NCI-H748 treated with DMSO at 0.1 percent for 48 hours (cell line): ENCODE data around the gene HEPHL1.

Experiments used
- DNase-seq: peaks from one replicate; lab custom pipeline; 2025; lab: John Stamatoyannopoulos, UW

The HEPHL1 gene

DNA sequence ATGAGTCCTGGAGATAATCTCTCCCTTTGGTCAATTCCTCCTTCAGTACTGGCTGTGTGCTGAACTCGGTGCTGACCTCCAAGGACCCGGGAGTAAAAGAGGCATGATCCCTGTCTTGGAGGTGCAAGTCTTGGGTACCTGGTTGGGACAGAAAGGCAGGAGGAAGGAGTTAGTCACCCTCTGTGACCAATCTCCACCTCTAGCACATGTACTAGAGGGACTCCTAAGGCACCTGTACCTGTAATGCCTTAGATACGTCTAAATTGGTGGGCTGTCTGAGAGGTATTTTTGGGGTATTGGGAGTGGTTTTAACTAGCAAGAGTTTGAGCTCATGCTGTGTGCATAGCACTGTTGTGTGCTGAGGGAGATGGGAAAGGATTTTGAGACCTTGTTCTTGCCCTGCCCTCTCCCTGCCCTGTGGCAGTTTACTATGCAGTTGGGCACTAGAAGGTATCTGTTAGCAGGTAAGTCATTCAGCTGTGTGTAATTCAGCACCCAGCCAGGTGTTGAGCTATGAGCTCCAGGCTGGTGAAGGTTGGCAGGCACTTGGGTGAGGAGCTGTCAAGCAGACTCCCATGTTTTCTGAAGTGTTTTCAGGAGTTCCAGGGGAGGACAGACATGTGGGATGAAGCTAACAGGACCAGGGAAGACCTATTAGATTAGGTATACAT, 110.0 kb downstream of the HEPHL1 start:
- DNase-seq = no peak

- DNase-seq = no peak
Measured at GRCh38 chr11:94131718-94132115, 110.6 kb downstream of the HEPHL1 start.

- DNase-seq = no peak
Measured at GRCh38 chr11:94132152-94132558, 111.0 kb downstream of the HEPHL1 start.

GRCh38 chr11:94132823-94133408, 111.8 kb downstream of the HEPHL1 start:
- DNase-seq = no peak

- no peak for DNase-seq
Measured at GRCh38 chr11:94133752-94134151, 112.6 kb downstream of the HEPHL1 start.

GRCh38 chr11:94134651-94135512, 113.7 kb downstream of the HEPHL1 start:
- no peak for DNase-seq

GRCh38 chr11:94139416-94139815, 118.3 kb downstream of the HEPHL1 start:
- no peak for DNase-seq

DNA sequence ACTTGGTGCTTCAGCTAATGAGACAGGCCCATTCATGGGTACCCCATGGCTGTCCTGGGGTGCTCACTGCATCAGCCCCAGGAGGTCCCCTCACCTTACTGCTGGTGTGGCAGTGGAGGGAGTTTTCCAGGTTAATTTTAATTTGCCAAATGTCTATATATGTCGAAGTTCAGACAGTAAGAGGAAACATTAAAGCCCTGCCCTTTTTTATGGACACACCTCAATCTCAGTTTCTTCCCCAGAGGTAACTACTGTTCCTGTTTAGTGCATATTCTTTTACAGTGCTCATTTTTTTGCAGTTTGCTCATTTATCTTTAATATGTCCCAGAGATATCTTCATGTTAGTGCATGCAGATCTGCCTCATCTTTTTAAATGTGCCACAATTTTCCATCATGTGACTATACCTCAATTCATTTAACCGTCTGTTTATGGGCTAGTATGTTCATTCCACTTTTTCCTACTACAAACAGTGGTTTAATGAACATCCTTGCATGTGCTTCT, 119.1 kb downstream of the HEPHL1 start:
- DNase-seq = no peak

DNA sequence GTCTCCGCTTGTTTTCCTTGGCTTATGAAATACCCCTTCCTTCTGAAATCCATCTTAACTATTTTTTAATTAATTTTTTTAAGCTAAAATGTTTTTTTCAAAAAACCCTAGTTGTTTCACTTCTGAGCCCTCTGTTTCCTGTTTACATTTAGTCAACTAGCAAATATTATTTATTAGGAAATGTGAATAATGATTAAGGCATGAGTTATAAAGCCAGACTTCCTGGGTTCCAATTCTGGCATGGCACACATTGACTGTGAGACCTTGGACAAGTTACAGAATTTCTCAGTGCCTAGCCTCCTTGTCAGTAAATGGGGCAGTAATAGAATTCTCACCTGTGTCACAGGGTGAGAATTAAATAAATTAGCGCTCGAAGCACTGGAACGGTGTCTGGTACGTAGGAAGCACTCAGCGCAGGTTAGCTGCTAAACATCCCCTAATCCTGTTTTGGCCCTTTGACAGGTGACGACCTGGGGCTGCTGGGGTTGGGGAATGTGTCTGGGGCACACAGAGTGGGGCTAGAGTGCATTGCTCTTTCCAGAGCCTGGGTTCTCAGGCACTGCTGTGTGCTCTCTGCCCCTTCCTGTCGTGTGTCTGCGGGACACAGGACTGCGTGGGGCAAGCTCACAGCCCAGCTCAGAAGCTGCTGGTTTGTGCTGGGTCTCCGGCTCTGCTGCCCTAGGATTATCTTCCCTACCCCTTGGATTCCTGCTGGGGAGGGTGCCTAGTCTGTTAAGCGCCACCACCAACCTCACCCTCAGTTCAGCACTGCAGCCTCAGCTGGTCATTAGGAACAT, 120.6 kb downstream of the HEPHL1 start:
- no peak for DNase-seq

DNA sequence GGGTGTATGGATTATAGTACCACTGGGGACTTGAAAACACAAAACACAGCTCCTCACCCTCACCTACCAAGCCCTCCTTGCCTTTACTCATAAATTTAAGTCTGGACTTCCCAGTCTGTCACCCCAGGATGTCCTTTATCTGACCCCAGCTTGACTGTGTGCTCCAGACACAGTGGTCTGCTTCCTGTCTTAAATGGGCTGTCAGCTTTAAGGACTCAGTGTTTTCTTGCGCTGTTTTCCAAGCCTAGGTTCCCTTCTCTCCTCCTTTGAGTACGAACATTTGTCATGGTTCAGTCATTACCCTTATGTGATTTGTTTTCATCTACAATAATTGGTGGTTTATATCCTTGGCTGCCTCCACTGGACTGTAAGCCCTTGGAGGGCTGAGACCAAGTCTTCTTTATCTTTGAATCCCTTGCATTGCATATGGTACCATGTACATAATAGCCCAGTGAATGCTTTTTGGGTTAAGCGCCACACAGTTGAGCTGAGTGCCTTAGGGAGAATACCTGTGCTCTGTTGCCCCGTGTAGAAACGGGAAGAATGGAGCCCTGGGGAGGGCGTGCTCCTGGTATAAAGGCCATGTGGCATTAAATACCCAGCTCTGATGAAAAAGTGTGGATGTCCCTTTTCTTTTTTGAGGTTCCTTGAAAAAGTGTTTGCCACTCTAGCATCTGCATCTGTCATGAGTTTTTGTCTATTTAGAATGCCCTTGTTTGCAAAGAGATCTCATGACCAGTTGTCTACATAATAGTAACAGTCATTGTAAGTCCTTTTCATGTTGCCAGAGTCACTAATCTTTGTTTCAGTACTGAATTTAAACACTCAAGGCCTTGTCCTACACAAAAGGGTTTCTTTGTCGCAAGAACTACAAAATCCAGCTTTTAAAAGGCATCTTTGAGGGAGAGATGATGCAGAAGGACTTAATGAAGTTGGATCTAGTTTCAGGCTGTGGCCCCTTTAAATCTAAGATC, 121.4 kb downstream of the HEPHL1 start:
- no peak for DNase-seq

DNA sequence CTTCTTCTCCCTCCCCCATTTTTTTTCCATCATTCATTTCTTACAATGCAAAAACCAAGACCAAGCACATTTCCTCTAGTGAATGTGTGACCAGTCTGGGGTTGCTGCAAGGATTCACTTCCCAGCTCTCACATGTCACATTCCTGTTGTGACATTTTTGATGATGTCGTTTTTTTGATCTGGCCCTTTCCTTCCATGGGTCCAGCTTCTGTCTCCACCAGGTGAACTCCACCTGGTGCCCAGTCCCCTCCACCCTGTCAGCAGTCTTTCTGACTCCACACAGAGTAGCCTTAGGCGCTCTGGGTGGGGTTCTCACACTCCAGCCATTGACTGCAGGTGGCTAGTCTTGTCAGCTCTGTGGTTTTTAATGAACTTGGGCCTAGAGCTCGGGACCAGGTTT, 123.1 kb downstream of the HEPHL1 start:
- no peak for DNase-seq

DNA sequence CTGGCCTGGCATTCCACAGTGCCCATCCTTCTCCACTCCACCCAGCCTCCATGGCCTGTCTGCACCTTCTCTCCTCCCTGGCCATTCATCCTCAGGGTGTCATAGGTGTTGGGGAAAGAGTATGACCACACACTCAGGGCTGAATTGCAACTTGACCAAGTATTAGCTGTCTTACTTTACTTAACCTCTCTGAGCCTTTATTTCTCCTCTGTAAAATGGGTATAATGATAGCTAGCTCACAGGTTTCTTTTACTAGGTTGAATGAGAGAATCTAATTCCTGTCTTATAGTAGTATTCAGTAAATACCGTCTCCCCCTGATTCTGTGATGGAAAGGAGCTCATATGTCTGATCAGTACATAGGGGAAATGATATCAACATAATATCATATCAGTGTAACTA, 123.5 kb downstream of the HEPHL1 start:
- no peak for DNase-seq

DNA sequence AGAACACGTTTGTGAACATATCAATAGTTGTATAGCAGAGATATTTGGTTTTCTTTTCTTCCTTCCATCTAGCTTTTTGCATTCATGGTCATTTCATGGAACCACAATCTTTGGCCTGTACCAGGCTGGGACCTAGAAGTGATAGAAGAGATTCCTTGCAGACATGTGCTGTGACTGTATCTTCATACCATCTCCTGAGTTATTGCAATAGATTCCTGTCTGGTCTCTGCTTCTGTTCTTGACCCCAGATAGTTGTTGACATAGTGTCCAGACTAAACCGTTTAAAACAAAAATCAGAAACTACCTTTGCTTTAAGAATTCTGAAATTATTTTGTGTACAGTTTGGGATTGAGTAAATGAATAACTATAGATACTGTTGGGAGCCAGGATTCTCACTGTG, 124.3 kb downstream of the HEPHL1 start:
- DNase-seq = no peak

DNA sequence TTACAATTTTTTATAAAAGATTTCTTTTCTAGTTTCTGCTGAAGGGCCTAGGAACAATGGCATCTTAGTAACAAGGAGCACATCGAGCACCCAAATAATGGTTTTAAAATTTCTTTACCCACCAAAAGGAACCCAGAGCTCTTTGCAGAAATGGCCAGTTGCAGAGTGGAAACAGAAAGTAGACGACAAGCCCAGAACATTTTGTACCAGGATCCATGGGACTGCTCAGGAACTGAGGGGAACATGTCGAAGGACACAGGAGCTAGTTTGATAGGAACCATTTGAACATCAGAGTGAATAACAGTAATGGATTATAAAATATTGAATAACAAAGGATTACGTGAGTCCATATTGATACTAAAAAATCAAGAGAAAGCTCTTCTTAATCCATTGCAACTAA, 124.8 kb downstream of the HEPHL1 start:
- no peak for DNase-seq

- no peak for DNase-seq
Measured at GRCh38 chr11:94147433-94147845, 126.3 kb downstream of the HEPHL1 start.

- DNase-seq = no peak
Measured at GRCh38 chr11:94148189-94148588, 127.0 kb downstream of the HEPHL1 start.

GRCh38 chr11:94149431-94150017, 128.4 kb downstream of the HEPHL1 start:
- no peak for DNase-seq

DNA sequence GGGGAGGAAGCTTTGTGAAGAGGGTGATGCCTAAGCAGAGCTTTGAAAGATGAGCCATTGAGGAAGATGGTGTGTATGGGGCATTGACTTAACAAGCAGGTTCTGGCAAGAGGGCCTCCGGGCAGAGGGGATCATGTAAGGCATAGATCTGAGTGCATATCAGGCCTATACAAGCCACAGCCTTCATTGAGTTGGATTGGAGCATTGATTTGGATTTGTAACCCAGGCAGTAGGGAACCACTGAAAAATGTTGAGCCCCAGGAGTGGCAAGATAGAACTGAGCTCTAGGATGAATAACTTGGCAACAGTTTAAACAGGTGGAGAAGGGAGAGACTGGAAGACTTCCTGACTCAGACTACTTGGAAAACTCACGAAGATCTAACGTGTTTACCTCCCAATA, 128.9 kb downstream of the HEPHL1 start:
- DNase-seq = no peak

DNA sequence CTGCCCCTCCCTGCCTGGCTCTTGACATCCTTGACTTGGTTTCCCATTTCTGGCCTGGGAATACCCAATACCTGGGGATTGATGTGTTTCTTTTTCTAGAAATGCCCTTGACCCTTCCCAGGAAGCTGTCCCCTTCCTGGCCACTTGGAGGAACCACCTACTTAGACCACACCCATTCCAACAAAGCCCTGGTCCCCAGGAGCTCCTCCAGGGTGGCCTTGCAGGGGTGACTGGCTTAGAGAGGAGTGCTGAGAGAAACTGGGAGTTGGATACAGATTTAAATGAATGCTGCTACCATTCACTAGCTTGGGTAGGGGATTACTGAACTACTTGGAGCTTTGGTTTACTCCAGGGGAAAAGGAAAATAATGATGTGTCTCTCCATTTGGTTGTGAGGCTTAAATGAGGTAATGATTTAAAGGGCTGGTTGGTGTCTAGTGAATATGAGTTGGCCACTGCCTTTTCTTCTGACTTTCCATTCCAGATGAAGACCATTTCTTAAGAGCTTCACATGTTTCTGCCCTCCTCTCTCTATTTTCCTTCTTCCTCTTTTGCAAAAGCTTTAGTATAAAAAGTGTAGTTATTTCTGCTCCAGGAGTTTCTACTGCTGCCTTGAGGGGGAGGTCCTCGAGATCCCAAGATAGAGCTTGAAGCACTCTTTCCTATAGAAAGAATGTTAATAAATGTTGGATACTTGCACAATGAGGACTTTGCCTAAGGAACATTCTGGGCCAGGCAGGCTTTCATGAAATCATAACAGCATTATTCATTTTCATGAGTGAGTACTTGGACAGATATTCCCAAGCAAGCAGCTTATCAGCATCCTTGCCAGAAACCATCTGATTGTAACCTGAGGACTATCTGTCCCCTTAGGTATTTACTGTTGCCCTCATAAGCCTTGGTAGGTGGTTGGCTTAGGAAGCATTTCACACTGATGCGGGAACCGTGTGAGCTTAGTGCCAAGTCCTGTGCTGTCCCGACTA, 129.8 kb downstream of the HEPHL1 start:
- DNase-seq = no peak
